Measurements from ENCODE around the gene F2R.

The F2R gene

GRCh38 chr5:76683816-76684731 lies 31.9 kb upstream of the F2R start:
- Histone ChIP-seq H3K4me3 (ENCODE audit: low read length) (no peak overlapping the region), H3K27me3 (ENCODE audit: insufficient read depth, low read length) (no peaks in the 10 kb centered on the region), H3K4me1 (ENCODE audit: insufficient read depth, low read length) (no peaks in the 10 kb centered on the region), H2AFZ (ENCODE audit: low read depth, low read length) (no peak overlapping the region), H3K36me3 (ENCODE audit: insufficient read depth, low read length) (peaks cover 15% of the 10 kb centered on the region), H3K9me3 (ENCODE audit: low read length) (no peaks in the 10 kb centered on the region)

- Histone ChIP-seq H3K27me3 (ENCODE audit: insufficient read depth, low read length) (no peaks in the 10 kb centered on the region), H3K9me3 (ENCODE audit: low read length) (no peaks in the 10 kb centered on the region), H3K36me3 (ENCODE audit: insufficient read depth, low read length) (peaks cover 15% of the 10 kb centered on the region), H3K4me1 (ENCODE audit: insufficient read depth, low read length) (no peaks in the 10 kb centered on the region), H3K4me3 (ENCODE audit: low read length) (no peak overlapping the region), H2AFZ (ENCODE audit: low read depth, low read length) (no peak overlapping the region)
Measured at GRCh38 chr5:76684756-76685519, 31.0 kb upstream of the F2R start.

DNA sequence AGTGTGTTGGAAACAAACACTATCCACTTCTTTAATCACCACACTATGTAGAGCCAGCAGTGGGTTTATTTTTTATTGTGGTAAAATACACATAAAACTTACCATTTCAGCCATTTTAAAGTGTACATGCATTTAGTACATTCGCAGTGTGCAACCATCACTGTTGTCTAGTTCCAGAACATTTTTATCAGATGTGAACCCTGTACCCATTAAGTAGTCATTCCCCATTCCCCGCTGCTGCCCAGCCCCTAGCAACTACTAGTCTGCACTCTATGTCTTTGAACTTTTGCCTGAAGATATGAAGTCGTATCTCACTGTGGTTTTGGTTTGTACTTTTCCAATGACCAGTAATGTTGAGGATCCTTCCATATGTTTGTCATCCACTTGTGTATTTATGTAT lies 30.2 kb upstream of the F2R start:
- no peaks in the 10 kb centered on the region for H3K27me3 ChIP-seq (ENCODE audit: insufficient read depth, low read length)

GRCh38 chr5:76688212-76688611 lies 27.7 kb upstream of the F2R start:
- Histone ChIP-seq H3K4me1 (ENCODE audit: insufficient read depth, low read length) (no peaks in the 10 kb centered on the region), H3K36me3 (ENCODE audit: insufficient read depth, low read length) (peaks cover 14% of the 10 kb centered on the region), H3K4me3 (ENCODE audit: low read length) (no peak overlapping the region), H3K9me3 (ENCODE audit: low read length) (no peaks in the 10 kb centered on the region), H3K27me3 (ENCODE audit: insufficient read depth, low read length) (no peaks in the 10 kb centered on the region), H2AFZ (ENCODE audit: low read depth, low read length) (no peak overlapping the region)

More for the DNA sequence above, 30.2 kb upstream of the F2R start:
- Histone ChIP-seq H3K36me3 (ENCODE audit: insufficient read depth, low read length) (peaks cover 15% of the 10 kb centered on the region), H2AFZ (ENCODE audit: low read depth, low read length) (no peak overlapping the region), H3K4me3 (ENCODE audit: low read length) (no peak overlapping the region), H3K4me1 (ENCODE audit: insufficient read depth, low read length) (no peaks in the 10 kb centered on the region), H3K9me3 (ENCODE audit: low read length) (no peaks in the 10 kb centered on the region)

DNA sequence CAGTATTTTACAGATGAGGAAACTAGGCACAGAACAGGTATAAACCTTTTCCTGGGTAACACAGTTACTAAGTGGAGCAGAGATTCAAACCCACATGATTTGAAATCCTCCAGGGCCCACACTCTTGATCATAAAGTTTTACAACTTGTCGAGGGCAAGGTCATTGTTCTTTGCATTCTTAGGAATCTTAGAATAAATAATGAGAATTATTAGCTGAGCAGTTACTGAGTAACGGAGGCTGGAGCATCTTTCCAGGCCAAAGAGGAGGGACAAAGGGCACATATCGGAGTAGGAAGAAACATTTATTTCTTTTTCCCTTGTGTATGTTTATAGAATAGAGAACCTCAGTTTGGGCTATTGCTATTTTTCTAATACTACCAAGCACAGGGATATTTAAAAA lies 27.1 kb upstream of the F2R start:
- Histone ChIP-seq H3K4me3 (ENCODE audit: low read length) (no peak overlapping the region), H3K27me3 (ENCODE audit: insufficient read depth, low read length) (no peaks in the 10 kb centered on the region)

GRCh38 chr5:76689321-76690036 lies 26.4 kb upstream of the F2R start:
- Histone ChIP-seq H3K27me3 (ENCODE audit: insufficient read depth, low read length) (no peaks in the 10 kb centered on the region), H2AFZ (ENCODE audit: low read depth, low read length) (no peak overlapping the region), H3K36me3 (ENCODE audit: insufficient read depth, low read length) (peaks cover 7% of the 10 kb centered on the region), H3K4me3 (ENCODE audit: low read length) (no peak overlapping the region), H3K4me1 (ENCODE audit: insufficient read depth, low read length) (no peaks in the 10 kb centered on the region), H3K9me3 (ENCODE audit: low read length) (no peaks in the 10 kb centered on the region)

More for the DNA sequence above, 27.1 kb upstream of the F2R start:
- Histone ChIP-seq H3K9me3 (ENCODE audit: low read length) (no peaks in the 10 kb centered on the region), H3K4me1 (ENCODE audit: insufficient read depth, low read length) (no peaks in the 10 kb centered on the region), H3K36me3 (ENCODE audit: insufficient read depth, low read length) (peaks cover 11% of the 10 kb centered on the region), H2AFZ (ENCODE audit: low read depth, low read length) (no peak overlapping the region)

DNA sequence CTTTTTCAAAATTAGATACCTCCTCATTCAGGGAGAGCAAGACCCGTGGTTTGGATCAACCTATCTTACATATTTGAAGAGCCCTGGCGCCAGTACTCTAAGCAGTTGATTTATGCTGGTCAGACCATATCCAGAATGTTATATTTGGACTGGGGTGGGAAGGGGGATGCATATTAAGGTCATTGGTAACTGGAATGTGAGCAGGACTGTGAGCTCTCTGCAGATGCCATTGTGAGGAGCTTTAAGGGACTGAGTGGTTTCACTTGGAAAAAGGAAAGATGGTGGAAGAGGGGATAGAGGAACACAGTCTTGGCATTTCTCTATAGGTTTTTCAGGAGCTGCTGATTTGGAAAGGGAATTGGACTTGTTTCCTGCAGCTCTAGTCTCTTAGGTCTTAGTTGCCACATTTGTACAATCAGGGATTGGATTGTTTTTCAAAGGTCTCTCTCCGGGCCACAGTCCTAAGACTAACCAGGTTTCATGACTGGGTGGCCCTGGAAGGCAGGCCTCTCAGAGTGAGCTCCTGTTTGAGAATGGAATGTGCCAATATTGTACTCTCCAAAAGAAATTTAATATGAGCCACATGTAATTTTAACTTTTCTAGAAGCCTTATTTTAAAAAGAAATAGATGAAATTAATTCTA lies 25.8 kb upstream of the F2R start:
- Histone ChIP-seq H3K27me3 (ENCODE audit: insufficient read depth, low read length) (no peaks in the 10 kb centered on the region), H3K9me3 (ENCODE audit: low read length) (no peaks in the 10 kb centered on the region), H3K4me1 (ENCODE audit: insufficient read depth, low read length) (no peaks in the 10 kb centered on the region), H2AFZ (ENCODE audit: low read depth, low read length) (no peak overlapping the region), H3K4me3 (ENCODE audit: low read length) (no peak overlapping the region), H3K36me3 (ENCODE audit: insufficient read depth, low read length) (peaks cover 11% of the 10 kb centered on the region)

DNA sequence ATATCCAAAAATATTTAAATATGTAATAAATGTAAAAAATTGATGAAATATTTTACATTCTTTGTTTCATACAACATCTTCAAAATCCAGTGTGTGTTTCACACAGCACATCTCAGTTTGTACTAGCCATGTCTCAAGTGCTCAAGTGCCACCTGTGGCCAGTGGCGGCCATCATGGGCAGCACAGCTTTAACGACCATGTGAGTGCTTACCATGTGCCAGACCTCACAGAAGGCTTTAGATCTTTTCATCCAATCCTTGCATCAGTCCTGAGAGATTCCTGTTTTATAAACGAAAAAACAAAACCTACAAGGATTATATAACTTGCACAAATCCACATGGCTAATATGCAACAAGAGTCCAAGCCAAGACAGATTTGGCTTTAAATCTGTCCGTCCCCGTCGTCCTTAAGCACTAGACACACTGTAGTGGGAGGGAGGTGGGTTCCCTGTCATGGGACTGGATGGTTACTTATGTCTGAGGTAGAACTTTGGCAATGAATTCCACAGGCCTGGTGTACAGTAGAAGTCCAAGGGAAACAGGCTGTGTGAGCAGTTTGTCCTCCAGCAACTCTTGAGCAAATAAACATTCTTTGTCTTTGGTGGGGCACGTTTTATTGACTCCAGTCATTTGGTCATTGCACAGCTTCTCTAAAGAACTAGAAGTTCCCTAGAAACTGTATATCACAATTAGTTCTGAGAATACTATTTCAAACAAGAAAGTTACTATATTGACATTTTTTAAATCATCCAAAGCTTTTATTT lies 25.0 kb upstream of the F2R start:
- Histone ChIP-seq H2AFZ (ENCODE audit: low read depth, low read length) (no peak overlapping the region), H3K27me3 (ENCODE audit: insufficient read depth, low read length) (no peaks in the 10 kb centered on the region), H3K4me1 (ENCODE audit: insufficient read depth, low read length) (no peaks in the 10 kb centered on the region), H3K4me3 (ENCODE audit: low read length) (no peak overlapping the region), H3K36me3 (ENCODE audit: insufficient read depth, low read length) (peaks cover 13% of the 10 kb centered on the region), H3K9me3 (ENCODE audit: low read length) (no peaks in the 10 kb centered on the region)

DNA sequence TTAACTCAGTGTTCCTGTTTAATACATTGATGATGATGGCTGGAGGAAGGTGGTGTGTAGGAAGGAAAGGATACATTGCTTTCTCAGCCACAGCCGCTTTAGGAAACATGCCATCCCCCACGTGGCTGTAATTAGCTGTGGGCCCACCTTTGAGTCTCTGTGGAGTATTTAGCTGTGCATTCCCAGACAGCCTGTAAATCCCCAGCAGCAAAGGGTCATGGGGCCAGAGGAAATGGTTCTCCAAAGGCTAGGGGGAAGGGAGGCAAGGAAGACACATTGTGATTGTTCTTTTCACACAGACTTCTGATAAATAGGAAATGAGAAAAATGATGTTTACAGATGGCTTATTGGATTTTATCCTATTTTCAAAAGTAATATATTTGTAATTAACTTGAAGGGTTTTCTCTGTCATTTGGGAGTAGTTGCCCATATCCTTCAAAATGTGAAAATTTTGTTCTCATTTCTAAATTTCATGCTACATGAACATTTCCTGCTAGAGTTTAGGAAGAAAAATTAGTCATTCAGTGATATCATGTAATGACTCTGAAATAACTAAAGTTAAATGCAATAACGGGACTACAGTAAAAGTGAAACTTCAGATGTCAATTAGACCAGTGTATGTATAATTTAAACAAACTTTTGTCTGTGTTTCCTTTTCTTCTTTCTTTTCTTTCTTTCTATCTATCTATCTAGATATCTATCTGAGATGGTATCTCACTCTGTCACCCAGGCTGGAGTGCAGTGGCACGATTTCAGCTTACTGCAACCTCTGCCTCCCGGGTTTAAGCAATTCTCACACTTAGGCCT lies 24.3 kb upstream of the F2R start:
- H2AFZ ChIP-seq (ENCODE audit: low read depth, low read length) = no peak overlapping the region
- no peaks in the 10 kb centered on the region for H3K4me1 ChIP-seq (ENCODE audit: insufficient read depth, low read length)
- no peaks in the 10 kb centered on the region for H3K9me3 ChIP-seq (ENCODE audit: low read length)
- no peak overlapping the region for H3K4me3 ChIP-seq (ENCODE audit: low read length)
- H3K36me3 ChIP-seq (ENCODE audit: insufficient read depth, low read length) = peaks cover 19% of the 10 kb centered on the region
- H3K27me3 ChIP-seq (ENCODE audit: insufficient read depth, low read length) = no peaks in the 10 kb centered on the region

- H2AFZ ChIP-seq (ENCODE audit: low read depth, low read length) = no peak overlapping the region
- peaks cover 19% of the 10 kb centered on the region for H3K36me3 ChIP-seq (ENCODE audit: insufficient read depth, low read length)
- no peaks in the 10 kb centered on the region for H3K27me3 ChIP-seq (ENCODE audit: insufficient read depth, low read length)
- H3K4me3 ChIP-seq (ENCODE audit: low read length) = no peak overlapping the region
- H3K9me3 ChIP-seq (ENCODE audit: low read length) = no peaks in the 10 kb centered on the region
- H3K4me1 ChIP-seq (ENCODE audit: insufficient read depth, low read length) = no peaks in the 10 kb centered on the region
Measured at GRCh38 chr5:76692274-76692540, 23.7 kb upstream of the F2R start.

DNA sequence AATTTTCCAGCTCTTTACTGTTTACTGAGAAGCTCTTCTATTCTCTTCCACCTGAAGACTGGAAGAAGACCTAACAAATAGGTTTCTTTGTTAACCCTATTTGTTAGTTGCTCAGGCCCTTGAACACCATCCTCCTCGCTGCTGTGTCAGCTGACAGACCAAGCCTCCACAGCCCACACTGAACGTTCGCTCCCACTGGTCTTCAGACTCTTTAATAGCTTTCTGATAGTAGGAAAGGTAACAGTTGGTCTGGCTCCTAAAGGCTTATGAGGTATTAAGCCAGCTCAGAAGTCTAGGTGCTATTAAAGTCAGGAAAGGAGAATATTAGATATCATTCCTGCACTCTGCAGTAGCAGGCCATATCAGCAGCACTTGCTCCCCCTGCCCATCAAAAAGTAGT lies 23.3 kb upstream of the F2R start:
- no peaks in the 10 kb centered on the region for H3K27me3 ChIP-seq (ENCODE audit: insufficient read depth, low read length)
- peaks cover 21% of the 10 kb centered on the region for H3K36me3 ChIP-seq (ENCODE audit: insufficient read depth, low read length)
- H3K9me3 ChIP-seq (ENCODE audit: low read length) = no peaks in the 10 kb centered on the region
- H3K4me3 ChIP-seq (ENCODE audit: low read length) = no peak overlapping the region
- H3K4me1 ChIP-seq (ENCODE audit: insufficient read depth, low read length) = no peaks in the 10 kb centered on the region
- no peak overlapping the region for H2AFZ ChIP-seq (ENCODE audit: low read depth, low read length)

DNA sequence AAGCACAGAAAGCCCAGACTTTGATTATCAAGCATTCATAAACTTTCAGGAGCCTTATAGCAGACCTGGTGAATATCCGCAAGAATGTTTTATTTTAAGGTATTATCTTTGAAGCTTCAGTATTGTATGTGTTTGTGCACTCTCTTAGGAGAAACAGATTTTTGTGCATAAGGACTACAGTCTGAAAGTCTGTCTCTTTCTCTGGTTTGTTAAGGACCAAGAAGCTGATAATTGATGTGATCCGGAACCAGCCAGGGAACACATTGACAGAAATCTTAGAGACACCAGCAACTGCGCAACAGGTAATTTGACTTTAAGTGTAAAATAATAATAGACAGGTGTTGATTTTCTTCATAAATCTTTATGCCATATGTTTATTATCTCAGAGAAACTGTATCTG lies 22.8 kb upstream of the F2R start:
- Histone ChIP-seq H3K4me1 (ENCODE audit: insufficient read depth, low read length) (no peaks in the 10 kb centered on the region), H2AFZ (ENCODE audit: low read depth, low read length) (no peak overlapping the region), H3K27me3 (ENCODE audit: insufficient read depth, low read length) (no peaks in the 10 kb centered on the region), H3K9me3 (ENCODE audit: low read length) (no peaks in the 10 kb centered on the region), H3K4me3 (ENCODE audit: low read length) (no peak overlapping the region), H3K36me3 (ENCODE audit: insufficient read depth, low read length) (peaks cover 23% of the 10 kb centered on the region)

Data from neuron (in vitro differentiated cells).